ENCODE results near the gene DALRD3.

The DALRD3 gene

DNA sequence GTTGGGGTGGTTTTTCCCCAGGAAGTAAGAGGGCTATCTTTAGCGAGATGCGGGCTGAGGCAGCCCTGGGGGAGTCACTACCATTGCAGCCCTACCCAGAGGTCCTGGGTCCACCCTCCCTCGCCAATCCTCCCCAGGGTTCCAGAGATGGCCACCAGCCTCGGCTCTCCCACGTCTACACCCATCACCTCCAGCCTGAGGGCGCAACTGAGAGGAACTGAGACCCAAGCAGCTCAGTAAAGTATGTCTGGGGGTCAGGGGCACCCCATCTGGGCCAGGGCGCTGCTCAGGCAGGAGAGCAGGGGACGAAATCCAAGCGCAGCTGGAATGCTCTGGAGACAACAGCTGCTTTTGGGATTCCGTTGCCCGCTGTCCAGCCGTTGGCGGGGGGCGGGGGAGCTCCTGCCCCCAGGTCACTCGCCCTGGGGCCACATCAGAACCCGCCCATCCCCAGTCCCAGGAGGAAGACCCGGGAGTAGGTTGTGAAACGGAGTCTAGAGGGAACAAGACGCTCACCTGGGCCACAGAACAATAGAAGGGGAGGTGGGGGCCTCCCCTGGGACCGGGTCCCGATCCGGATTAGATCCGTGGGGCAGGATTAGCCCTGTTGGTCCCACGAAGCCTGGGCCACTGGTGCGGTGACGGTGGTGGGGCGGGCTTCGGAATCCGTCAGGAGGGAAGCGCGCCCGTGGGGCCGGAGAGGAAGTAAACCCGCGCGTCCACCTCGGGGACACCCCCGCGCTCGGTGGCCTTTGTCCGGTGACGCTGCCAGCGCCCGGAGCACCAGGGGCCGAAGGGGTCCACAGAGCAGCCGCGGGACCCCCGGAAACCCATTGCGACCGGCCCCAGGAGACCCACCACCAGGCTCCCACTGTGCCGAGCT is 2.2 kb upstream of the DALRD3 start:
- Histone ChIP-seq H3K36me3 (ENCODE audit: control insufficient read depth in 2 of 2, insufficient read depth in 1 of 2, low read length in 2 of 2) (peaks cover 0 to 43% of the 10 kb centered on the region in 2 experiments; a peak in 1 of 3 replicates), H3K4me1 (ENCODE audit: control insufficient read depth, insufficient read depth, low read length) (no peaks in the 10 kb centered on the region), H3K4me3 (ENCODE audit: low read depth, low read length) (peak overlapping the region; percentile 92), H3K9me3 (ENCODE audit: control insufficient read depth, insufficient read depth, low read depth, low read length) (no peaks in the 10 kb centered on the region), H3K27ac (ENCODE audit: extremely low read depth, low read depth, low read length) (peak overlapping the region; percentile 93; the same call in 1 of the 2 replicates)
- POLR2A ChIA-PET = interaction anchor here (0.6 to 10.4 kb wide), 12 partner anchors 8 to 304 kb away, joined by 3 to 141 read pairs (median 6); partner anchors contain the start of genes ARIH2, IMPDH2, IP6K2 and P4HTM
- CTCF ChIA-PET = interaction anchor here (0.6 to 2.1 kb wide), 4 partner anchors 10 to 36 kb away, joined by 3 to 6 read pairs (median 4); partner anchors contain the start of gene P4HTM
- TF ChIP-seq BCL11B (tag by site-specific recombination; IDR thresholded peaks at IDR 0.05; ENCODE audit: low read depth) (0 out of 2 replicates have a peak, but pooled peaks have one; percentile 14), SP2 (tag by site-specific recombination; IDR thresholded peaks at IDR 0.05) (peak; percentile 39; the same call in 1 of the 2 replicates), EGR2 (tag by site-specific recombination; IDR thresholded peaks at IDR 0.05; ENCODE audit: low read depth) (peak; percentile 48; the same call in 1 of the 2 replicates), ZNF776 (tag by site-specific recombination; IDR thresholded peaks at IDR 0.05; ENCODE audit: borderline replicate concordance) (no peak), BCL11A (tag by site-specific recombination; IDR thresholded peaks at IDR 0.05; ENCODE audit: low read depth) (no peak), ZNF433 (tag by site-specific recombination; IDR thresholded peaks at IDR 0.05; ENCODE audit: low read depth) (no peak), GLIS2 (tag by site-specific recombination; IDR thresholded peaks at IDR 0.05) (peak; percentile 86), ZNF76 (tag by site-specific recombination; IDR thresholded peaks at IDR 0.05; ENCODE audit: borderline replicate concordance, low read depth) (peak; percentile 64; the same call in 1 of the 2 replicates), GLIS1 (tag by site-specific recombination; IDR thresholded peaks at IDR 0.05) (peak; percentile 83)
- TF ChIP-seq, protein P1, sequence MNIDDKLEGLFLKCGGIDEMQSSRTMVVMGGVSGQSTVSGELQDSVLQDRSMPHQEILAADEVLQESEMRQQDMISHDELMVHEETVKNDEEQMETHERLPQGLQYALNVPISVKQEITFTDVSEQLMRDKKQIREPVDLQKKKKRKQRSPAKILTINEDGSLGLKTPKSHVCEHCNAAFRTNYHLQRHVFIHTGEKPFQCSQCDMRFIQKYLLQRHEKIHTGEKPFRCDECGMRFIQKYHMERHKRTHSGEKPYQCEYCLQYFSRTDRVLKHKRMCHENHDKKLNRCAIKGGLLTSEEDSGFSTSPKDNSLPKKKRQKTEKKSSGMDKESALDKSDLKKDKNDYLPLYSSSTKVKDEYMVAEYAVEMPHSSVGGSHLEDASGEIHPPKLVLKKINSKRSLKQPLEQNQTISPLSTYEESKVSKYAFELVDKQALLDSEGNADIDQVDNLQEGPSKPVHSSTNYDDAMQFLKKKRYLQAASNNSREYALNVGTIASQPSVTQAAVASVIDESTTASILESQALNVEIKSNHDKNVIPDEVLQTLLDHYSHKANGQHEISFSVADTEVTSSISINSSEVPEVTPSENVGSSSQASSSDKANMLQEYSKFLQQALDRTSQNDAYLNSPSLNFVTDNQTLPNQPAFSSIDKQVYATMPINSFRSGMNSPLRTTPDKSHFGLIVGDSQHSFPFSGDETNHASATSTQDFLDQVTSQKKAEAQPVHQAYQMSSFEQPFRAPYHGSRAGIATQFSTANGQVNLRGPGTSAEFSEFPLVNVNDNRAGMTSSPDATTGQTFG (tag by site-specific recombination; IDR thresholded peaks at IDR 0.05; ENCODE audit: borderline replicate concordance) = no peak
- TF ChIP-seq, protein P2, sequence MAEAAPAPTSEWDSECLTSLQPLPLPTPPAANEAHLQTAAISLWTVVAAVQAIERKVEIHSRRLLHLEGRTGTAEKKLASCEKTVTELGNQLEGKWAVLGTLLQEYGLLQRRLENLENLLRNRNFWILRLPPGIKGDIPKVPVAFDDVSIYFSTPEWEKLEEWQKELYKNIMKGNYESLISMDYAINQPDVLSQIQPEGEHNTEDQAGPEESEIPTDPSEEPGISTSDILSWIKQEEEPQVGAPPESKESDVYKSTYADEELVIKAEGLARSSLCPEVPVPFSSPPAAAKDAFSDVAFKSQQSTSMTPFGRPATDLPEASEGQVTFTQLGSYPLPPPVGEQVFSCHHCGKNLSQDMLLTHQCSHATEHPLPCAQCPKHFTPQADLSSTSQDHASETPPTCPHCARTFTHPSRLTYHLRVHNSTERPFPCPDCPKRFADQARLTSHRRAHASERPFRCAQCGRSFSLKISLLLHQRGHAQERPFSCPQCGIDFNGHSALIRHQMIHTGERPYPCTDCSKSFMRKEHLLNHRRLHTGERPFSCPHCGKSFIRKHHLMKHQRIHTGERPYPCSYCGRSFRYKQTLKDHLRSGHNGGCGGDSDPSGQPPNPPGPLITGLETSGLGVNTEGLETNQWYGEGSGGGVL (tag by site-specific recombination; IDR thresholded peaks at IDR 0.05) = 0 out of 2 replicates have a peak, but pooled peaks have one; percentile 5
- TF ChIP-seq, protein P3, sequence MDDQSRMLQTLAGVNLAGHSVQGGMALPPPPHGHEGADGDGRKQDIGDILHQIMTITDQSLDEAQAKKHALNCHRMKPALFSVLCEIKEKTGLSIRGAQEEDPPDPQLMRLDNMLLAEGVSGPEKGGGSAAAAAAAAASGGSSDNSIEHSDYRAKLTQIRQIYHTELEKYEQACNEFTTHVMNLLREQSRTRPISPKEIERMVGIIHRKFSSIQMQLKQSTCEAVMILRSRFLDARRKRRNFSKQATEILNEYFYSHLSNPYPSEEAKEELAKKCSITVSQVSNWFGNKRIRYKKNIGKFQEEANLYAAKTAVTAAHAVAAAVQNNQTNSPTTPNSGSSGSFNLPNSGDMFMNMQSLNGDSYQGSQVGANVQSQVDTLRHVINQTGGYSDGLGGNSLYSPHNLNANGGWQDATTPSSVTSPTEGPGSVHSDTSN (CRISPR knock-in tag; IDR thresholded peaks at IDR 0.05) = no peak
- TF ChIP-seq, protein P4, sequence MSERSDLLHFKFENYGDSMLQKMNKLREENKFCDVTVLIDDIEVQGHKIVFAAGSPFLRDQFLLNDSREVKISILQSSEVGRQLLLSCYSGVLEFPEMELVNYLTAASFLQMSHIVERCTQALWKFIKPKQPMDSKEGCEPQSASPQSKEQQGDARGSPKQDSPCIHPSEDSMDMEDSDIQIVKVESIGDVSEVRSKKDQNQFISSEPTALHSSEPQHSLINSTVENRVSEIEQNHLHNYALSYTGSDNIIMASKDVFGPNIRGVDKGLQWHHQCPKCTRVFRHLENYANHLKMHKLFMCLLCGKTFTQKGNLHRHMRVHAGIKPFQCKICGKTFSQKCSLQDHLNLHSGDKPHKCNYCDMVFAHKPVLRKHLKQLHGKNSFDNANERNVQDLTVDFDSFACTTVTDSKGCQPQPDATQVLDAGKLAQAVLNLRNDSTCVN (tag by site-specific recombination; optimal IDR thresholded peaks at IDR 0.05) = peak; percentile 70
- TF ChIP-seq, protein P5, sequence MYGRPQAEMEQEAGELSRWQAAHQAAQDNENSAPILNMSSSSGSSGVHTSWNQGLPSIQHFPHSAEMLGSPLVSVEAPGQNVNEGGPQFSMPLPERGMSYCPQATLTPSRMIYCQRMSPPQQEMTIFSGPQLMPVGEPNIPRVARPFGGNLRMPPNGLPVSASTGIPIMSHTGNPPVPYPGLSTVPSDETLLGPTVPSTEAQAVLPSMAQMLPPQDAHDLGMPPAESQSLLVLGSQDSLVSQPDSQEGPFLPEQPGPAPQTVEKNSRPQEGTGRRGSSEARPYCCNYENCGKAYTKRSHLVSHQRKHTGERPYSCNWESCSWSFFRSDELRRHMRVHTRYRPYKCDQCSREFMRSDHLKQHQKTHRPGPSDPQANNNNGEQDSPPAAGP (tag by site-specific recombination; IDR thresholded peaks at IDR 0.05) = 0 out of 2 replicates have a peak, but pooled peaks have one; percentile 24
- TF ChIP-seq, protein P6, sequence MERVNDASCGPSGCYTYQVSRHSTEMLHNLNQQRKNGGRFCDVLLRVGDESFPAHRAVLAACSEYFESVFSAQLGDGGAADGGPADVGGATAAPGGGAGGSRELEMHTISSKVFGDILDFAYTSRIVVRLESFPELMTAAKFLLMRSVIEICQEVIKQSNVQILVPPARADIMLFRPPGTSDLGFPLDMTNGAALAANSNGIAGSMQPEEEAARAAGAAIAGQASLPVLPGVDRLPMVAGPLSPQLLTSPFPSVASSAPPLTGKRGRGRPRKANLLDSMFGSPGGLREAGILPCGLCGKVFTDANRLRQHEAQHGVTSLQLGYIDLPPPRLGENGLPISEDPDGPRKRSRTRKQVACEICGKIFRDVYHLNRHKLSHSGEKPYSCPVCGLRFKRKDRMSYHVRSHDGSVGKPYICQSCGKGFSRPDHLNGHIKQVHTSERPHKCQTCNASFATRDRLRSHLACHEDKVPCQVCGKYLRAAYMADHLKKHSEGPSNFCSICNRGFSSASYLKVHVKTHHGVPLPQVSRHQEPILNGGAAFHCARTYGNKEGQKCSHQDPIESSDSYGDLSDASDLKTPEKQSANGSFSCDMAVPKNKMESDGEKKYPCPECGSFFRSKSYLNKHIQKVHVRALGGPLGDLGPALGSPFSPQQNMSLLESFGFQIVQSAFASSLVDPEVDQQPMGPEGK (tag by site-specific recombination; IDR thresholded peaks at IDR 0.05) = peak; percentile 62; the same call in 1 of the 2 replicates
- TF ChIP-seq, protein P7, sequence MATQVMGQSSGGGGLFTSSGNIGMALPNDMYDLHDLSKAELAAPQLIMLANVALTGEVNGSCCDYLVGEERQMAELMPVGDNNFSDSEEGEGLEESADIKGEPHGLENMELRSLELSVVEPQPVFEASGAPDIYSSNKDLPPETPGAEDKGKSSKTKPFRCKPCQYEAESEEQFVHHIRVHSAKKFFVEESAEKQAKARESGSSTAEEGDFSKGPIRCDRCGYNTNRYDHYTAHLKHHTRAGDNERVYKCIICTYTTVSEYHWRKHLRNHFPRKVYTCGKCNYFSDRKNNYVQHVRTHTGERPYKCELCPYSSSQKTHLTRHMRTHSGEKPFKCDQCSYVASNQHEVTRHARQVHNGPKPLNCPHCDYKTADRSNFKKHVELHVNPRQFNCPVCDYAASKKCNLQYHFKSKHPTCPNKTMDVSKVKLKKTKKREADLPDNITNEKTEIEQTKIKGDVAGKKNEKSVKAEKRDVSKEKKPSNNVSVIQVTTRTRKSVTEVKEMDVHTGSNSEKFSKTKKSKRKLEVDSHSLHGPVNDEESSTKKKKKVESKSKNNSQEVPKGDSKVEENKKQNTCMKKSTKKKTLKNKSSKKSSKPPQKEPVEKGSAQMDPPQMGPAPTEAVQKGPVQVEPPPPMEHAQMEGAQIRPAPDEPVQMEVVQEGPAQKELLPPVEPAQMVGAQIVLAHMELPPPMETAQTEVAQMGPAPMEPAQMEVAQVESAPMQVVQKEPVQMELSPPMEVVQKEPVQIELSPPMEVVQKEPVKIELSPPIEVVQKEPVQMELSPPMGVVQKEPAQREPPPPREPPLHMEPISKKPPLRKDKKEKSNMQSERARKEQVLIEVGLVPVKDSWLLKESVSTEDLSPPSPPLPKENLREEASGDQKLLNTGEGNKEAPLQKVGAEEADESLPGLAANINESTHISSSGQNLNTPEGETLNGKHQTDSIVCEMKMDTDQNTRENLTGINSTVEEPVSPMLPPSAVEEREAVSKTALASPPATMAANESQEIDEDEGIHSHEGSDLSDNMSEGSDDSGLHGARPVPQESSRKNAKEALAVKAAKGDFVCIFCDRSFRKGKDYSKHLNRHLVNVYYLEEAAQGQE (tag by site-specific recombination; IDR thresholded peaks at IDR 0.05) = peak; percentile 69

Data from HEK293 (cell line).